Right lobe of liver (tissue), 6 donors: ENCODE results near the gene PFDN4. TPM values are rescaled to one million over a fixed set of nuclear protein-coding genes. Genes with fewer than 3 reads are reported as not detected.

ENCODE experiments used
- ATAC-seq, 4 donors: fragments of 200-7000 bp; cut with Tn5 transposase; one replicate each; pipeline ENCODE4 v1.9.1; 2020; ENCODE audit warnings: mild to moderate bottlenecking in 4 of 4, moderate library complexity in 4 of 4
- DNase-seq, 3 donors: peaks; one replicate each; pipeline ENCODE4 v3.0.0-alpha.2; 2020
- H3K27ac ChIP-seq, 3 donors: fragments of 200-600 bp; one replicate each; pipeline ENCODE4 v1.8.0; 2022
- H3K27me3 ChIP-seq, 2 donors: fragments of 200-600 bp; one replicate each; pipeline ENCODE4 v1.8.0; 2022
- H3K36me3 ChIP-seq, 4 donors: fragments of 200-600 bp; sonication (generic) in 1 of 4; one replicate each; pipeline versions ENCODE4 v1.5.1 to v1.8.0; 2017 to 2022; ENCODE audit warnings: control low read depth in 1 of 4
- H3K4me1 ChIP-seq, 4 donors: fragments of 200-600 bp; sonication (generic) in 1 of 4; one replicate each; pipeline versions ENCODE4 v1.5.1 to v1.8.0; 2017 to 2022; ENCODE audit warnings: control low read depth in 1 of 4
- H3K4me3 ChIP-seq, 3 donors: fragments of 200-600 bp; one replicate each; pipeline ENCODE4 v1.8.0; 2022
- H3K9me3 ChIP-seq, 4 donors: fragments of 200-600 bp; sonication (generic) in 1 of 4; one replicate each; pipeline versions ENCODE4 v1.5.1 to v1.8.0; 2017 to 2022; ENCODE audit warnings: control low read depth in 1 of 4
- CTCF ChIP-seq, 4 donors: fragments of 200-600 bp in 3 of 4; fragments of 450-650 bp in 1 of 4; IDR thresholded peaks; one replicate each; pipeline versions ENCODE4 v1.5.1 to v1.8.0; 2016 to 2022; ENCODE audit warnings: antibody characterized with exemption in 4 of 4, mild to moderate bottlenecking in 2 of 4
- POLR2A ChIP-seq: fragments of 450-650 bp; IDR thresholded peaks from one replicate; pipeline ENCODE4 v1.6.1; 2017; ENCODE audit warnings: antibody characterized with exemption, mild to moderate bottlenecking
- WGBS: methylation state at CpG from one replicate; pipeline ENCODE4 v1.1.6; 2018; ENCODE audit warnings: low coverage, low lambda C conversion rate; ENCODE audit not compliant: insufficient coverage; ENCODE audit errors: missing lambda C conversion rate; 5-methylcytosine and 5-hydroxymethylcytosine counted together
- intact Hi-C, 2 donors: fragments of 100-400 bp; cut with DNase I; formaldehyde crosslinking; loops; one replicate each; pipeline versions ENCODE4 v1.11.2 to v1.14.1; 2022
- total RNA-seq, 6 experiments: library from RNA; depleted of rRNA in 2 of 6; stranded (reverse); fragments of >200 nt in 2 of 6; fragmentation: NEBNext Ultra II Directional in 3 of 6; extraction: Animal tissue kit (Norgen Biotek cat#: 25700) in 3 of 6; gene quantifications; one replicate each; pipeline versions ENCODE4 v1.1.0 to v1.2.4, GENCODE V29; 2016 to 2023
- donor health status: DM: no; HTN: yes; CAD: no.
- donor health status: DM: no; HTN: no; CAD: no.
- donor health status: DM: no; HTN: no; CAD: no.
- donor health status: DM: no; HTN: yes; CAD: no.
- donor health status: DM: no; HTN: yes; CAD: no.

The PFDN4 gene
- total RNA-seq, 6 experiments from 2014 or later: 4.2 to 50.9 (median 7.9) TPM

DNA sequence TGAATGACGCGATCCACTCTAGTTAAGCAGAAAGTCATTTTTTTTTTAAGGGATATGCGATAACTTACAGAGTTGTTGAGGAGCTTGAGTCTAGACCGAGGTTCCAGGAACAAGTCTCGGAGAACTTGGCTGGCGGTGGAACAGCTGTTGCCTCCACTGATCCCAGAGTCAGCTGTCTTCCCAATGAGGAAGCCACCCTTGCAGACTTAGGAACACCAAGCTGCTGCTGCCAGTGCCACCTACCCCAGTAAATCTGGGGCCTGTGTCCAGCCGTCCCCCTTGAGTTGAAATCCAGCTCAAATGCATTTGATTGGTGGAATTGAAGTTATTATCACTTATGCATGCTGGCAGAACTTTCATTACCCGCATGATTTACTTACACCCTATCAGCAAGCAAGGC is 6.7 kb downstream of the PFDN4 start:
- no peaks in the 10 kb centered on the region for H3K9me3 ChIP-seq
- intact Hi-C loops: loop anchor here in 1 of 2 donors (5.0 kb wide), 1 partner anchor 433 kb away; no protein-coding TSS in a partner anchor
- no peaks in the 10 kb centered on the region for H3K27me3 ChIP-seq
- H3K36me3 ChIP-seq: peaks cover 0 to 10% (median 0%) of the 10 kb centered on the region in 4 donors
- WGBS: 100% methylated on average over 4 of the region's 8 CpGs
- no peak overlapping the region for H3K4me3 ChIP-seq
- TF ChIP-seq CTCF (IDR thresholded peaks at IDR 0.05) (no peak), POLR2A (no peak)
- peaks cover 0 to 5% (median under 1%) of the 10 kb centered on the region in 4 donors for H3K4me1 ChIP-seq
- no peak overlapping the region for H3K27ac ChIP-seq
- DNase-seq: no peak
- no peak for ATAC-seq

DNA sequence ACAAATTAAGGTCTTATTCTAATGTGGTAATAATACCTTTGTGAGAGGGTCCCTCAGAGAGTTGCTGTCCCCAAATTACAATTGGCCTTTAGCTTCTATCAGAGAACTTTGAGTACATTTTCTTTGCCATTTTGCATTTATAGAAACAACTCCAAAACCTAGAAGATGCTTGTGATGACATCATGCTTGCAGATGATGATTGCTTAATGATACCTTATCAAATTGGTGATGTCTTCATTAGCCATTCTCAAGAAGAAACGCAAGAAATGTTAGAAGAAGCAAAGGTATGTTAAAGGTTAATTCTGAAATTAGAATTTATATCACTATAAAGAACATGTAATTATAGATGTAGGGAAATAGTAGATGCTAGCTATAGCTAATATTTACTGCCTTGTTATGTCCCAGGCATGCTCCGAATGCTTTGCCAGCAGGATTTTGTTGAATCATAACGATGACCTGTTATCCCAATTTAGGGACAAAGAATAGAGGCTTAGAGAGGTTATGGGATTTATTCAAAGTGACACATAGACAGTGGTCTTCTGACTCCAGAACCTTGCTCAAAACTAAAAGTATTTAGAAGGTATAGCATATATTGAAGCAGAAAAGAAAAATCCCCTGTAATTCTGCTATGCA is 7.4 kb downstream of the PFDN4 start:
- TF ChIP-seq CTCF (IDR thresholded peaks at IDR 0.05) (no peak), POLR2A (no peak)
- no peak for DNase-seq
- no peaks in the 10 kb centered on the region for H3K27me3 ChIP-seq
- intact Hi-C loops: no loop called here
- H3K9me3 ChIP-seq: no peaks in the 10 kb centered on the region
- no peak overlapping the region for H3K4me3 ChIP-seq
- ATAC-seq: no peak
- peaks cover 0 to 1% (median 0%) of the 10 kb centered on the region in 4 donors for H3K4me1 ChIP-seq
- WGBS: 82% methylated on average over 3 of the region's 3 CpGs
- H3K27ac ChIP-seq: no peak overlapping the region
- H3K36me3 ChIP-seq: peaks cover 0 to 10% (median 0%) of the 10 kb centered on the region in 4 donors

- H3K27ac ChIP-seq: no peak overlapping the region
- 83% methylated on average over 7 of the region's 7 CpGs for WGBS
- intact Hi-C loops: no loop called here
- ATAC-seq: no peak
- TF ChIP-seq CTCF (IDR thresholded peaks at IDR 0.05): no peak
- no peak for TF ChIP-seq POLR2A
- H3K27me3 ChIP-seq: no peaks in the 10 kb centered on the region
- DNase-seq: no peak
- H3K4me3 ChIP-seq: no peak overlapping the region
- peaks cover 0 to 10% (median 0%) of the 10 kb centered on the region in 4 donors for H3K36me3 ChIP-seq
- H3K4me1 ChIP-seq: peaks cover 0 to 22% (median 8%) of the 10 kb centered on the region in 4 donors
- H3K9me3 ChIP-seq: no peaks in the 10 kb centered on the region
These were observed 9.9 kb downstream of the PFDN4 start for GRCh38 chr20:54217762-54218161.

- Histone ChIP-seq H3K4me1 (peaks cover 0 to 22% (median 8%) of the 10 kb centered on the region in 4 donors), H3K27ac (no peak overlapping the region), H3K4me3 (no peak overlapping the region), H3K9me3 (no peaks in the 10 kb centered on the region), H3K36me3 (peaks cover 0 to 10% (median 0%) of the 10 kb centered on the region in 4 donors), H3K27me3 (no peaks in the 10 kb centered on the region)
- DNase-seq (no peak), ATAC-seq (no peak)
- TF ChIP-seq POLR2A (no peak), CTCF (IDR thresholded peaks at IDR 0.05) (no peak)
- intact Hi-C loops: no loop called here
These were observed 10.6 kb downstream of the PFDN4 start for GRCh38 chr20:54218470-54218869.
